H9 (cell line): ENCODE measurements around the gene ABCD3. TPM values are rescaled to one million over a fixed set of nuclear protein-coding genes. Genes with fewer than 3 reads are reported as not detected.
"Not testable (repeated sequence)": the region's sequence is repeated elsewhere in the genome, so short reads cannot be mapped to it uniquely, and the experiment has no call there.

ENCODE experiments used
- DNase-seq: peaks from one replicate; pipeline ENCODE4 v3.0.0-alpha.2; 2017
- H2AFZ ChIP-seq: one replicate; pipeline ENCODE4 v1.6.1; 2013; ENCODE audit warnings: mild to moderate bottlenecking, low read length, control low read depth, moderate library complexity
- H2AK5ac ChIP-seq: 2 replicates; pipeline ENCODE4 v1.6.1; 2013; ENCODE audit warnings: low read length, control low read depth, mixed read lengths; ENCODE audit not compliant: insufficient read length
- H2BK120ac ChIP-seq: one replicate; pipeline ENCODE4 v1.6.1; 2013; ENCODE audit warnings: low read depth, mild to moderate bottlenecking, low read length, control low read depth, inconsistent platforms; ENCODE audit not compliant: poor library complexity, severe bottlenecking
- H2BK12ac ChIP-seq: 2 replicates; pipeline ENCODE4 v1.6.1; 2013; ENCODE audit warnings: low read length, control low read depth, mixed read lengths, low read depth; ENCODE audit not compliant: insufficient read length
- H2BK15ac ChIP-seq: 2 replicates; pipeline ENCODE4 v1.6.1; 2013; ENCODE audit warnings: low read depth, low read length, control low read depth
- H2BK20ac ChIP-seq: one replicate; pipeline ENCODE4 v1.6.1; 2013; ENCODE audit warnings: low read depth, mild to moderate bottlenecking, low read length, control low read depth, inconsistent platforms; ENCODE audit not compliant: poor library complexity, severe bottlenecking
- H2BK5ac ChIP-seq: 2 replicates; pipeline ENCODE4 v1.6.1; 2013; ENCODE audit warnings: low read length, control low read depth, mixed read lengths; ENCODE audit not compliant: insufficient read length
- H3K14ac ChIP-seq: 2 replicates; pipeline ENCODE4 v1.6.1; 2013; ENCODE audit warnings: low read length, control low read depth; ENCODE audit not compliant: insufficient read depth
- H3K18ac ChIP-seq: 2 replicates; pipeline ENCODE4 v1.6.1; 2013; ENCODE audit warnings: low read depth, mild to moderate bottlenecking, mixed read lengths, low read length, control low read depth; ENCODE audit not compliant: insufficient read length
- H3K23ac ChIP-seq: 2 replicates; pipeline ENCODE4 v1.6.1; 2013; ENCODE audit warnings: low read length, control low read depth, mixed read lengths, low read depth; ENCODE audit not compliant: insufficient read length
- H3K23me2 ChIP-seq: 2 replicates; pipeline ENCODE4 v1.6.1; 2013; ENCODE audit warnings: low read depth, mild to moderate bottlenecking, mixed read lengths, low read length, control low read depth; ENCODE audit not compliant: insufficient read length, poor library complexity, severe bottlenecking
- H3K27ac ChIP-seq: 2 replicates; pipeline ENCODE4 v1.5.1; 2013; ENCODE audit warnings: low read length, control low read depth, mixed read lengths, low read depth; ENCODE audit not compliant: insufficient read length
- H3K27me3 ChIP-seq: 2 replicates; pipeline ENCODE4 v1.6.1; 2013; ENCODE audit warnings: low read length, control low read depth, inconsistent platforms; ENCODE audit not compliant: insufficient read depth
- H3K4ac ChIP-seq: 2 replicates; pipeline ENCODE4 v1.6.1; 2013; ENCODE audit warnings: low read depth, mild to moderate bottlenecking, control low read depth, inconsistent platforms, low read length, moderate library complexity
- H3K4me1 ChIP-seq: 2 replicates; pipeline ENCODE4 v1.6.1; 2013; ENCODE audit warnings: low read length, control low read depth, inconsistent platforms; ENCODE audit not compliant: insufficient read depth
- H3K4me2 ChIP-seq: 2 replicates; pipeline ENCODE4 v1.6.1; 2013; ENCODE audit warnings: low read length, control low read depth, mixed read lengths; ENCODE audit not compliant: insufficient read length, insufficient read depth
- H3K56ac ChIP-seq: 2 replicates; pipeline ENCODE4 v1.6.1; 2013; ENCODE audit warnings: low read depth, mild to moderate bottlenecking, mixed read lengths, low read length, control low read depth; ENCODE audit not compliant: insufficient read length
- H3K79me1 ChIP-seq: 2 replicates; pipeline ENCODE4 v1.6.1; 2013; ENCODE audit warnings: low read depth, mild to moderate bottlenecking, moderate library complexity, low read length, control low read depth, inconsistent platforms; ENCODE audit not compliant: insufficient read depth, poor library complexity, severe bottlenecking
- H3K79me2 ChIP-seq: 2 replicates; pipeline ENCODE4 v1.6.1; 2013; ENCODE audit warnings: low read length, control low read depth, inconsistent platforms; ENCODE audit not compliant: insufficient read depth
- H3K9ac ChIP-seq: 2 replicates; pipeline ENCODE4 v1.6.1; 2013; ENCODE audit warnings: low read length, control low read depth, mixed read lengths; ENCODE audit not compliant: insufficient read length; ENCODE audit errors: extremely low read depth
- H3K9me3 ChIP-seq: one replicate; pipeline ENCODE4 v1.6.1; 2013; ENCODE audit warnings: low read depth, low read length, inconsistent platforms; ENCODE audit not compliant: control insufficient read depth
- H3T11ph ChIP-seq: one replicate; pipeline ENCODE4 v1.6.1; 2013; ENCODE audit warnings: mild to moderate bottlenecking, low read length, control low read depth, inconsistent platforms
- H4K20me1 ChIP-seq: one replicate; pipeline ENCODE4 v1.6.1; 2013; ENCODE audit not compliant: control insufficient read depth, insufficient read length, insufficient read depth
- H4K5ac ChIP-seq: 2 replicates; pipeline ENCODE4 v1.6.1; 2013; ENCODE audit warnings: low read depth, mild to moderate bottlenecking, mixed read lengths, low read length, control low read depth; ENCODE audit not compliant: insufficient read length
- H4K8ac ChIP-seq: replicated peaks from 2 replicates; pipeline ENCODE4 v1.6.1; 2013; ENCODE audit warnings: low read length, control low read depth, mixed read lengths, low read depth; ENCODE audit not compliant: insufficient read length
- H4K91ac ChIP-seq: 2 replicates; pipeline ENCODE4 v1.6.1; 2013; ENCODE audit warnings: low read depth, mild to moderate bottlenecking, moderate library complexity, mixed read lengths, low read length, control low read depth; ENCODE audit not compliant: insufficient read length
- H3K27ac Mint-ChIP-seq, 3 experiments: 2 replicates in 2 of 3; 3 replicates in 1 of 3; pipeline ENCODE4 v1.8.0; 2020 to 2021; ENCODE audit warnings: mixed read lengths in 3 of 3, mild to moderate bottlenecking in 1 of 3, moderate library complexity in 1 of 3
- H3K27me3 Mint-ChIP-seq: 2 replicates; pipeline ENCODE4 v1.8.0; 2021; ENCODE audit warnings: low read depth, mild to moderate bottlenecking, moderate library complexity, mixed read lengths
- H3K36me3 Mint-ChIP-seq, 3 experiments: 2 replicates in 2 of 3; 3 replicates in 1 of 3; pipeline ENCODE4 v1.8.0; 2020 to 2021; ENCODE audit warnings: low read depth in 3 of 3, mixed read lengths in 3 of 3; ENCODE audit not compliant: insufficient read depth in 1 of 3
- H3K4me1 Mint-ChIP-seq, 2 experiments: 2 replicates each; pipeline ENCODE4 v1.8.0; 2020; ENCODE audit warnings: mixed read lengths in 2 of 2
- H3K4me3 Mint-ChIP-seq, 2 experiments: 2 replicates in 1 of 2; 3 replicates in 1 of 2; pipeline ENCODE4 v1.8.0; 2020 to 2021; ENCODE audit warnings: mild to moderate bottlenecking in 2 of 2, mixed read lengths in 2 of 2, moderate library complexity in 1 of 2
- H3K9me3 Mint-ChIP-seq, 2 experiments: 2 replicates in 1 of 2; 3 replicates in 1 of 2; pipeline ENCODE4 v1.8.0; 2020; ENCODE audit warnings: mild to moderate bottlenecking in 2 of 2, mixed read lengths in 2 of 2, moderate library complexity in 1 of 2
- WGBS: extraction: QIAGEN DNeasy Blood & Tissue Kit; methylation state at CpG from one replicate; pipeline ENCODE4 v1.1.7; 2013; ENCODE audit warnings: missing lambda C conversion rate, low lambda C conversion rate, mixed read lengths; ENCODE audit not compliant: insufficient read length; ENCODE audit errors: extremely low coverage; 5-methylcytosine and 5-hydroxymethylcytosine counted together
- long read RNA-seq: library from polyadenylated mRNA; unstranded; transcript quantifications from one replicate; pipeline ENCODE4 v2.0.0, GENCODE V29; 2020
- total RNA-seq: library from RNA; stranded (reverse); gene quantifications from 2 replicates; pipeline ENCODE4 v1.2.1, GENCODE V29; 2021
- TF ChIP-seq, protein P1 (sequence below): fragments of 200-600 bp; sonication (generic); conservative IDR thresholded peaks from 3 replicates; pipeline ENCODE4 v1.8.0; 2021; ENCODE audit warnings: antibody characterized with exemption, mild to moderate bottlenecking

ABCD3 gene
- total RNA-seq = 32.0 and 35.2 TPM in 2 replicates
- long read RNA-seq, transcript ABCD3-202 (23 exons, 3,538 nt) = major isoform, 117 of 146 reads
- long read RNA-seq, transcript ABCD3-201 (9 exons, 884 nt) = minor isoform, 6 of 146 reads
- long read RNA-seq, partial matches to known transcripts = 7 of 146 reads
- long read RNA-seq, other reads (novel, unspliced or antisense) = 16 of 146 reads

DNA sequence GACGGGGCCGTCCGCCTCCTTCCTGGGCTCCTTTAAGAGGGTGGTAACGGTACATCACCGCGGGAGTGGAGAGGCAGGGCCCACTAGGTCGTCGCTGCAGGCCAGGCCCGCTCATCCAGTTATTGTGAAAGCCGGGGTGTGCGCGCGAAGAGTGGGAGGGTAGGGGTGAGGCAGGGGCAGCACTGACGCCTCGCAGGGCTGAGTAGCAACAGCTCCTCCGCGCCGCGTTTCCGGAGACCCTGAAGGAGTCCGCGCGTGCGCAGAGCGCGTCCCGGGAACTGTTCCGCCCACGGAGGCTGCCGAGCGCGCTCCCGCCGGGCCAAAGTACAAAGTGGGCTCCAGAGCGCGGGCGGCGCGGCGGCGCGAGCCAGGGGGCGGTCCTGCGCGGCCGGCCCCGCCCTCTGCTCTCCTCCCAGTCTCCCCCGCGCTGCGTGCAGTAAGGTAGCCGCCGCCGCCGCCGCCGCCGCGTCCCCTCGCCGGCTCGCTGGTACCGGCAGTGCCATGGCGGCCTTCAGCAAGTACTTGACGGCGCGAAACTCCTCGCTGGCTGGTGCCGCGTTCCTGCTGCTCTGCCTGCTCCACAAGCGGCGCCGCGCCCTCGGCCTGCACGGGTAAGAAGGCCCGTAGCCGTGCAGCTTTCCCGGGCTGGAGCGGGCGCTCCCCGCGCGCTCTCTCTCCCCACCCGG, at the start of gene ABCD3:
ABCD3 (plus strand) TSS at position 412 of the 686 bp plus-strand sequence; CDS start at position 502, 90 bp downstream.
- no peak within 1 kb of the TSS for H3K56ac ChIP-seq
- peaks cover 5% of the 10 kb centered on the region for H3K27me3 Mint-ChIP-seq
- H3K9me3 Mint-ChIP-seq = no peaks in the 10 kb centered on the region
- no peak within 1 kb of the TSS for H3K23ac ChIP-seq
- H2AK5ac ChIP-seq = no peak within 1 kb of the TSS
- H3T11ph ChIP-seq = no peak within 1 kb of the TSS
- H3K27ac Mint-ChIP-seq = peak within 1 kb of the TSS in 2 of 3 experiments; percentile 57 to 65; a peak in 2 of 7 replicates
- H3K79me2 ChIP-seq = peaks cover 1% of the 10 kb centered on the region; the same call in 1 of the 2 replicates
- H3K36me3 Mint-ChIP-seq = no peaks in the 10 kb centered on the region
- no peak within 1 kb of the TSS for H2BK5ac ChIP-seq
- peaks cover 13% of the 10 kb centered on the region for H3K23me2 ChIP-seq
- peak within 1 kb of the TSS; percentile 76 for H2AFZ ChIP-seq
- peaks cover 2% of the 10 kb centered on the region; the same call in 1 of the 2 replicates for H3K4me1 ChIP-seq
- H3K18ac ChIP-seq = peak within 1 kb of the TSS; percentile 12
- H2BK12ac ChIP-seq = no peak within 1 kb of the TSS
- no peak within 1 kb of the TSS; a peak in 2 of 5 replicates for H3K4me3 Mint-ChIP-seq
- no peak within 1 kb of the TSS for H4K5ac ChIP-seq
- TF ChIP-seq, protein P1, sequence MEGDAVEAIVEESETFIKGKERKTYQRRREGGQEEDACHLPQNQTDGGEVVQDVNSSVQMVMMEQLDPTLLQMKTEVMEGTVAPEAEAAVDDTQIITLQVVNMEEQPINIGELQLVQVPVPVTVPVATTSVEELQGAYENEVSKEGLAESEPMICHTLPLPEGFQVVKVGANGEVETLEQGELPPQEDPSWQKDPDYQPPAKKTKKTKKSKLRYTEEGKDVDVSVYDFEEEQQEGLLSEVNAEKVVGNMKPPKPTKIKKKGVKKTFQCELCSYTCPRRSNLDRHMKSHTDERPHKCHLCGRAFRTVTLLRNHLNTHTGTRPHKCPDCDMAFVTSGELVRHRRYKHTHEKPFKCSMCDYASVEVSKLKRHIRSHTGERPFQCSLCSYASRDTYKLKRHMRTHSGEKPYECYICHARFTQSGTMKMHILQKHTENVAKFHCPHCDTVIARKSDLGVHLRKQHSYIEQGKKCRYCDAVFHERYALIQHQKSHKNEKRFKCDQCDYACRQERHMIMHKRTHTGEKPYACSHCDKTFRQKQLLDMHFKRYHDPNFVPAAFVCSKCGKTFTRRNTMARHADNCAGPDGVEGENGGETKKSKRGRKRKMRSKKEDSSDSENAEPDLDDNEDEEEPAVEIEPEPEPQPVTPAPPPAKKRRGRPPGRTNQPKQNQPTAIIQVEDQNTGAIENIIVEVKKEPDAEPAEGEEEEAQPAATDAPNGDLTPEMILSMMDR = no peak
- no peaks in the 10 kb centered on the region for H3K9me3 ChIP-seq
- H3K4me2 ChIP-seq = peak within 1 kb of the TSS; percentile 85
- H2BK120ac ChIP-seq = no peak within 1 kb of the TSS
- peaks cover 17 to 31% of the 10 kb centered on the region in 2 experiments for H3K4me1 Mint-ChIP-seq
- H3K27ac ChIP-seq = no peak within 1 kb of the TSS
- H4K8ac ChIP-seq = no peak within 1 kb of the TSS
- no peak within 1 kb of the TSS for H4K91ac ChIP-seq
- no peaks in the 10 kb centered on the region for H3K79me1 ChIP-seq
- no peak within 1 kb of the TSS for H2BK15ac ChIP-seq
- no CpG with 5 or more reads among the region's 84 CpGs for WGBS
- H3K27me3 ChIP-seq = no peaks in the 10 kb centered on the region
- H3K4ac ChIP-seq = no peak within 1 kb of the TSS
- H4K20me1 ChIP-seq = no peaks in the 10 kb centered on the region
- no peak within 1 kb of the TSS for H2BK20ac ChIP-seq
- DNase-seq = peak; percentile 92
- H3K14ac ChIP-seq = peak within 1 kb of the TSS; percentile 76
- H3K9ac ChIP-seq = peak within 1 kb of the TSS; percentile 78

DNA sequence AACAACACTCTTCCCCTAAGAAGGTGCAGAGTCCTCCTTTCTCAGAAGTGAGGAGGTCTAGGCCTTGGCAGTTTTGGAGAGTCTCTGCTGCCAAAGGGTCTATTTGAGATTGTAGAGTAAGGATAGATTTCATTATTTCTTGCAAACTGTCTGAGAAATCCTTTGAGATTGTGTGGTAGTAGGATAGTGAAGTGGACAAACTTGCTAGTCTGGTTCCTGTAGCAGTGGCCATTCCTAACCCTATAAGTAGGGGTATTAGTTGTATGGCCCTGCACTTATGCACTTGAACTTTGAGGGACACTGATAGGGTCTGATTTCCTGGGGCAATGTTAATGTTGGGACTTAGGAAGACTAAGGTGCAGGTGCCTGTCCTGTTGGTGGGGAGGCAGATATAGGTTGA, 45.4 kb upstream of the ABCD3 start:
- H3K14ac ChIP-seq, H3K4me2 ChIP-seq, H3K23me2 ChIP-seq, H3K23ac ChIP-seq, H4K20me1 ChIP-seq, H3K9ac ChIP-seq, H3K56ac ChIP-seq, H3K4me3 Mint-ChIP-seq, H3K79me2 ChIP-seq, H3K4ac ChIP-seq, H2AK5ac ChIP-seq, H3K79me1 ChIP-seq, H3K4me1 ChIP-seq, H2BK12ac ChIP-seq, H2BK5ac ChIP-seq, H2BK120ac ChIP-seq, H3K4me1 Mint-ChIP-seq, H4K91ac ChIP-seq, DNase-seq, H3K9me3 ChIP-seq, H3K27me3 Mint-ChIP-seq, H3T11ph ChIP-seq, H2BK15ac ChIP-seq, H3K27ac ChIP-seq, H3K27ac Mint-ChIP-seq, H3K18ac ChIP-seq, H2BK20ac ChIP-seq, H4K5ac ChIP-seq, H4K8ac ChIP-seq, H3K27me3 ChIP-seq, H2AFZ ChIP-seq: not testable (repeated sequence)
- H3K9me3 Mint-ChIP-seq = peaks cover 27 to 28% of the 10 kb centered on the region in 2 experiments
- peaks cover 9 to 22% (median 12%) of the 10 kb centered on the region in 3 experiments; a peak in 5 of 7 replicates for H3K36me3 Mint-ChIP-seq
